Coronary artery (tissue), 2 donors: ENCODE results near the gene NDST3.

Source experiments
- DNase-seq: peaks from one replicate; pipeline ENCODE4 v3.0.0-alpha.2; 2017; ENCODE audit warnings: low spot score
- H3K27ac ChIP-seq, 2 donors: fragments of 200-600 bp; sonication (generic); one replicate each; pipeline ENCODE4 v1.5.1; 2016 to 2019
- H3K4me3 ChIP-seq: fragments of 200-600 bp; sonication (generic); 2 replicates; pipeline ENCODE4 v1.5.1; 2016; ENCODE audit warnings: mild to moderate bottlenecking, moderate library complexity
- CTCF ChIP-seq: fragments of 200-600 bp; sonication (generic); IDR thresholded peaks from one replicate; pipeline ENCODE4 v1.5.1; 2019; ENCODE audit warnings: antibody characterized with exemption

Gene NDST3

GRCh38 chr4:118014831-118015230, 19.5 kb upstream of the NDST3 start:
- Histone ChIP-seq H3K27ac (no peak overlapping the region), H3K4me3 (no peak overlapping the region)
- DNase-seq, result no peak
- no peak for TF ChIP-seq CTCF

GRCh38 chr4:118018381-118019145, 15.7 kb upstream of the NDST3 start:
- DNase-seq, result no peak
- no peak for TF ChIP-seq CTCF
- no peak overlapping the region for H3K27ac ChIP-seq
- H3K4me3 ChIP-seq, result no peak overlapping the region

GRCh38 chr4:118026806-118027205, 7.5 kb upstream of the NDST3 start:
- no peak for DNase-seq
- no peak overlapping the region for H3K4me3 ChIP-seq
- H3K27ac ChIP-seq, result no peak overlapping the region
- TF ChIP-seq CTCF, result no peak

GRCh38 chr4:118029224-118029623, 5.1 kb upstream of the NDST3 start:
- Histone ChIP-seq H3K4me3 (no peak overlapping the region), H3K27ac (no peak overlapping the region)
- TF ChIP-seq CTCF, result no peak
- DNase-seq, result no peak

- TF ChIP-seq CTCF, result no peak
- DNase-seq, result no peak
- Histone ChIP-seq H3K4me3 (no peak overlapping the region), H3K27ac (no peak overlapping the region)
Observed at GRCh38 chr4:118032691-118033090, 1.6 kb upstream of the NDST3 start.

GRCh38 chr4:118033148-118034052, 886 bp upstream of the NDST3 start:
- H3K4me3 ChIP-seq, result peak overlapping the region; percentile 71
- no peak for DNase-seq

More at GRCh38 chr4:118033148-118034052, 886 bp upstream of the NDST3 start:
- H3K27ac ChIP-seq, result no peak overlapping the region
- no peak for TF ChIP-seq CTCF
